BLaER1 (cell line): Measurements from ENCODE around the gene STAT2.

Source experiments
- H3K27ac ChIP-seq: shearing (Covaris generic); formaldehyde crosslinking; 2 replicates; pipeline ENCODE4 v1.8.1; 2022
- H3K27me3 ChIP-seq: shearing (Covaris generic); formaldehyde crosslinking; 2 replicates; pipeline ENCODE4 v1.8.1; 2022
- H3K36me3 ChIP-seq: shearing (Covaris generic); formaldehyde crosslinking; 2 replicates; pipeline ENCODE4 v1.8.1; 2022
- H3K4me1 ChIP-seq: shearing (Covaris generic); formaldehyde crosslinking; 2 replicates; pipeline ENCODE4 v1.8.1; 2022
- H3K4me2 ChIP-seq: shearing (Covaris generic); formaldehyde crosslinking; 2 replicates; pipeline ENCODE4 v1.8.1; 2022
- H3K4me3 ChIP-seq: shearing (Covaris generic); formaldehyde crosslinking; 2 replicates; pipeline ENCODE4 v1.8.1; 2022
- H3K9ac ChIP-seq: shearing (Covaris generic); formaldehyde crosslinking; 2 replicates; pipeline ENCODE4 v1.8.1; 2022
- H3K9me3 ChIP-seq: shearing (Covaris generic); formaldehyde crosslinking; 2 replicates; pipeline ENCODE4 v1.8.1; 2022
- H4K20me1 ChIP-seq: shearing (Covaris generic); formaldehyde crosslinking; 2 replicates; pipeline ENCODE4 v1.8.1; 2022
- Cebpa-rat ChIP-seq: shearing (Covaris generic); IDR thresholded peaks from 2 replicates; pipeline ENCODE4 v1.8.1; 2022

The STAT2 gene

DNA sequence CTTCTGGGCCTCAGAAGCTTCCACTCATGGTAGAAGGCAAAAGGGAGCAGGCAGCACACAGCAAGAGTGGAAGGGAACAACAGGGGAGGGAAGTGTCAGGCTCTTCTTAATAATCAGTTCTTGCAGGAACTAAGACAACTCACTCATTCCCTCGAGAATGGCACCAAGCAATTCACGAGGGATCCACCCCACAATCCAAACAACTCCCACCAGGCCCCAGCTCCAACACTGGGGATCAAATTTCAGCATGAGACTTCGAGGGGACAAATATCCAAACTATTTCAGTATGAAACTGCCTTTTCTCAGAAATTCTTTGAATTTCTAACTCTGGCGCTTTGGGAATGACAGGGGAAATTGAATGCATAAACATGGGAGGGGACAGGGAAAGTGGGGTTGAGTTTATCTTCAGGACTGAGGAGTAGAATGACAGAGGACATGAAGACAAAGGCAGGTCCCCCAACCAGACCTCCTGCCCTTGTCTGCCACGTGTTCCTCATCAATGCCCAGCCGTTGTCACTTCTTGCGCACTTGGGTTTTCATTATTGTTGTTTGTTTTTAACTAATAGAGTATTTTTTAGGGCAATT lies 27.3 kb upstream of the STAT2 start:
- Histone ChIP-seq H3K4me3 (no peak overlapping the region), H3K9ac (no peak overlapping the region), H3K4me1 (peaks cover 14% of the 10 kb centered on the region), H3K9me3 (peaks cover 10% of the 10 kb centered on the region), H4K20me1 (no peaks in the 10 kb centered on the region), H3K36me3 (no peaks in the 10 kb centered on the region), H3K27ac (no peak overlapping the region), H3K27me3 (no peaks in the 10 kb centered on the region), H3K4me2 (no peak overlapping the region)
- no peak for TF ChIP-seq Cebpa-rat

- H4K20me1 ChIP-seq, result no peaks in the 10 kb centered on the region
- H3K27me3 ChIP-seq, result no peaks in the 10 kb centered on the region
- no peak overlapping the region for H3K4me3 ChIP-seq
- H3K4me2 ChIP-seq, result no peak overlapping the region
- H3K9me3 ChIP-seq, result no peaks in the 10 kb centered on the region
- H3K27ac ChIP-seq, result no peak overlapping the region
- no peaks in the 10 kb centered on the region for H3K36me3 ChIP-seq
- TF ChIP-seq Cebpa-rat, result no peak
- peaks cover 14% of the 10 kb centered on the region for H3K4me1 ChIP-seq
- H3K9ac ChIP-seq, result no peak overlapping the region
Measured at GRCh38 chr12:56385873-56386272, 26.0 kb upstream of the STAT2 start.

DNA sequence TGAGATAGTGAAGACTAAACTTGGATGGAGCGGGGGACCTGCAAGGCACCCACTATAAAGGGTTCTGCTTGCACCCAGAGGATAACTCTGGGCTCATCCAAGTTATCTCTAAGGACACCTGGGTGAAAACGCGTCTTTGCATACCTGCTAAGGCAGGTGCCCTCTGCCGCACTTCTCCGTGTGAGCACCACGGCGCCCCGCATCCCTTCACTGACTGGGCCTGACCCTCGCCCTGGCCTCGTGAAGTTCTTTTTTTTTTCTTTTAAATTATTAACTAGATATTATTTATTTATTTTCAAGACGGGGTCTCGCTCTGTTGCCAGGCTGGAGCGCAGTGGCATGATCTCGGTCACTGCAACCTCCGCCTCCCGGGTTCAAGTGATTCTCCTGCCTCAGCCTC lies 22.7 kb upstream of the STAT2 start:
- H3K4me1 ChIP-seq, result no peaks in the 10 kb centered on the region
- H3K27me3 ChIP-seq, result no peaks in the 10 kb centered on the region
- no peak overlapping the region for H3K27ac ChIP-seq

GRCh38 chr12:56377989-56378316 lies 18.0 kb upstream of the STAT2 start:
- no peaks in the 10 kb centered on the region for H3K36me3 ChIP-seq
- H3K27ac ChIP-seq, result no peak overlapping the region
- H3K4me3 ChIP-seq, result no peak overlapping the region
- no peak overlapping the region for H3K9ac ChIP-seq
- H3K27me3 ChIP-seq, result no peaks in the 10 kb centered on the region
- no peak overlapping the region for H3K4me2 ChIP-seq
- TF ChIP-seq Cebpa-rat, result no peak
- H3K9me3 ChIP-seq, result peaks cover 18% of the 10 kb centered on the region
- peaks cover 30% of the 10 kb centered on the region for H3K4me1 ChIP-seq
- H4K20me1 ChIP-seq, result no peaks in the 10 kb centered on the region

More for the DNA sequence above, 22.7 kb upstream of the STAT2 start:
- TF ChIP-seq Cebpa-rat, result no peak
- H4K20me1 ChIP-seq, result no peaks in the 10 kb centered on the region
- H3K9me3 ChIP-seq, result 0 out of 2 replicates have a peak, but pooled peaks cover 6% of the 10 kb centered on the region
- H3K4me3 ChIP-seq, result no peak overlapping the region
- no peaks in the 10 kb centered on the region for H3K36me3 ChIP-seq
- no peak overlapping the region for H3K4me2 ChIP-seq
- H3K9ac ChIP-seq, result no peak overlapping the region

DNA sequence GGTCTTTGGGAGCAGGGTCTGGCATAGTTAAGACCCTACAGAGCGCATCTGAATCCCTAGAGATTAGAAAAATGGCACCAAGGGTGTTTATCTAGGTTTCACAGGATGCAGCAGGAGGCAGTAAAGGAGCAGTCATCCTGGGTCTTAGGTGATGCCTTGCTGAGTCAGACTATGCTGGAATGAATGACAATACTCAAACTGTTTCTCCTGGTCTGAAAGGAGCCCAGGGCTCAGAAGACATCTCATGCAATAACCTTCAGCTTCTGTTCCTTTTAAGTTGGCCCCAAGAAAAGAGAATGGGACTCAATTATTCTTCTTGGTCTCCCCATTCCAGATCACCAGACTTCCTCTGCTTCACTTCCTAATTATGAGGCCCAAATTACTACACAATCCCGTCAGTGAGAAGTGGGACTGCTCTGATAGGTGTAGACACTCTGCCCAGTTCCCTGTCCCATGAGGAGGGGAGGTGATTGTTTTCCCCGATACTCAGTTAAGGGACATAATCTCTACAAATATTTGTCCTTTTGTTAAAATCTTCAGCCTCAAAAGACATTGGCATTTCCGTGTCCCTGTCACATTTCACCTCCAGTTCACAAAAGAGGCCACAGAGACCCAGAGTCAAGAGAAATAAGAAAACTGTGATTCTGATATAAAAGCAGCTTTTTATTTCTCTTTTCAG lies 17.5 kb upstream of the STAT2 start:
- Histone ChIP-seq H3K9ac (no peak overlapping the region), H3K9me3 (peaks cover 18% of the 10 kb centered on the region), H3K36me3 (no peaks in the 10 kb centered on the region), H3K4me3 (no peak overlapping the region), H3K4me1 (peaks cover 30% of the 10 kb centered on the region), H3K4me2 (no peak overlapping the region), H4K20me1 (no peaks in the 10 kb centered on the region), H3K27ac (no peak overlapping the region), H3K27me3 (no peaks in the 10 kb centered on the region)
- no peak for TF ChIP-seq Cebpa-rat

DNA sequence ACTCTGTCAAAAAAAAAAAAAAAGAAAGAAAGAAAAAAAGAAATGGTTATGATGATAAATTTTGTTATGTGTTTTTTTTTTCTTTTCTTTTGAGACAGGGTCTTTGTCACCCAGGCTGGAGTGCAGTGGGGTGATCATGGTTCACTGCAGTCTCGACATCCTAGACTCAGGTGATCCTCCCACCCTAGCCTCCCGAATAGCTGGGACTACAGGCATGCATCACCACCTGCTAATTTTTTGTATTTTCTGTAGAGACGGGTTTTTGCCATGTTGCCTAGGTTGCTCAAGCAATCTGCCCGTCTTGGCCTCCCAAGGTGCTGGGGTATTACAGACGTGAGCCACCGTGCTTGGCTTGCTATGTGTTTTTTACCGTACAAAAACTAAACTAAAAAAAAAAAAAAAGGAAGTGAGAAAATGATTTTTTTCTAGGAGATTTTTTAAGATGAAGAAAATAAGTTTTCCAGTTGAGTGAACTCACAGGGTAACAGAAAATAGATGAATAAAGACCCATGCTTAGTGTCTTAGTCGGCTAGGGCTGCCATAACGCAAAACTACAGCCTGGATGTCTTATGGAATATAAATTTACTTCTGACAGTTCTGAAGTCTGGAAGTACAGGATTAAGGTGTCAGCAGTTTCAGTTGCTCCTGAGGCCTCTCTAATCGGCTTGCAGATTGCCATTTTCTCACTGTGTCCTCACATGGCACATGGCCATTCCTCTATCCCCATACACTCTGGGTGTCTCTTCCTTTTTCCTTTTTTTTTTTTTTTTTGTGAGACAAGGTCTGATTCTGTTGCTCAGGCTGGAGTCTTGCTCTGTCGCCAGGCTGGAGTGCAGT lies 15.9 kb upstream of the STAT2 start:
- Histone ChIP-seq H3K27me3 (no peaks in the 10 kb centered on the region), H3K9me3 (peaks cover 18% of the 10 kb centered on the region), H3K4me2 (peak overlapping the region; percentile 66), H3K4me3 (no peak overlapping the region), H3K36me3 (no peaks in the 10 kb centered on the region), H3K27ac (peak overlapping the region; percentile 22; the same call in 1 of the 2 replicates), H4K20me1 (no peaks in the 10 kb centered on the region), H3K9ac (no peak overlapping the region), H3K4me1 (peaks cover 30% of the 10 kb centered on the region)
- no peak for TF ChIP-seq Cebpa-rat

- H3K9ac ChIP-seq, result no peak overlapping the region
- no peak for TF ChIP-seq Cebpa-rat
Measured at GRCh38 chr12:56374726-56375597, 15.1 kb upstream of the STAT2 start.

DNA sequence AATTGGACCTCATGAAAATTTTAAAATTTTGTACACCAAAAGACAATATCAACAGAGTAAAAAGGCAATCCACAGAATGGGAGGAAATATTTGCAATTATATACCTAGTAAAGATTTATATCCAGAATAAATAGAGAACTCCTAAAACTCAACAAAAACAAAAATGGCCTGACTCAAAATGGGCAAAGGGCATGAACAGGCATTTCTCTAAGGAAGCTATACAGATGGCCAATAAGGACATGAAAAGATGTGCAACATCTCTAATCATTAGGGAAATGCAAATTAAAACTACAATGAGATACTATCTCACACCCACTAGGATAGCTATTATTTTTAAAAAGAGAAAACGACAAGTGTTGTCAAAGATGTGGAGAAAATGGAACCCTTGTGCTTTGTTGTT lies 13.6 kb upstream of the STAT2 start:
- no peak for TF ChIP-seq Cebpa-rat
- H3K9ac ChIP-seq, result no peak overlapping the region
- H3K9me3 ChIP-seq, result peaks cover 13% of the 10 kb centered on the region
- H3K4me1 ChIP-seq, result peaks cover 30% of the 10 kb centered on the region
- H3K4me2 ChIP-seq, result no peak overlapping the region
- no peaks in the 10 kb centered on the region for H4K20me1 ChIP-seq
- H3K27me3 ChIP-seq, result no peaks in the 10 kb centered on the region
- H3K27ac ChIP-seq, result no peak overlapping the region
- H3K4me3 ChIP-seq, result no peak overlapping the region
- no peaks in the 10 kb centered on the region for H3K36me3 ChIP-seq

More at GRCh38 chr12:56374726-56375597, 15.1 kb upstream of the STAT2 start:
- Histone ChIP-seq H4K20me1 (no peaks in the 10 kb centered on the region), H3K36me3 (no peaks in the 10 kb centered on the region), H3K9me3 (peaks cover 18% of the 10 kb centered on the region), H3K4me3 (no peak overlapping the region), H3K4me1 (peaks cover 30% of the 10 kb centered on the region), H3K27me3 (no peaks in the 10 kb centered on the region), H3K4me2 (peak overlapping the region; percentile 66), H3K27ac (no peak overlapping the region)

DNA sequence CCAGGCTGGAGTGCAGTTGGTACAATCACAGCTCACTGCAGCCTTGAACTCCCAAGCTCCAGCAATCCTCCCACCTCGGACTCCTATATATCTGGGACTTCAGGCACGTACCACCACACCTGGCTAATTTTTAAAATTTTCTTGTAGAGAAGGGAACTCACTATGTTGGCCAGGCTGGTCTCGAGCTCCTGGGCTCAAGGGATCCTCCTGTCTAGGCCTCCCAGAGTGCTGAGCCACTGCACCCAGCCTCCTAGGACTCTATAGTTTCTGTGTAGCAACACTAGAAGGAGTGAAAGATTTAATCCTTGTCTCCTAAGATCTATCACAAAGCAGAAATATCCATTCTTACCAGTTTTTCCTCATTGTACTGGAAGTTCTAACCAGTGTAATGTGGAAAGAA lies 7.0 kb upstream of the STAT2 start:
- Histone ChIP-seq H3K9ac (no peak overlapping the region), H3K4me1 (peaks cover 20% of the 10 kb centered on the region), H3K4me2 (peak overlapping the region; percentile 41), H4K20me1 (no peaks in the 10 kb centered on the region), H3K27me3 (no peaks in the 10 kb centered on the region), H3K4me3 (no peak overlapping the region), H3K9me3 (no peaks in the 10 kb centered on the region), H3K36me3 (no peaks in the 10 kb centered on the region), H3K27ac (no peak overlapping the region)
- no peak for TF ChIP-seq Cebpa-rat
